Measurements from ENCODE around the gene RHOBTB3.
A peak's percentile ranks its signal among the peaks of the same experiment; 100 is the strongest.

RHOBTB3 gene

DNA sequence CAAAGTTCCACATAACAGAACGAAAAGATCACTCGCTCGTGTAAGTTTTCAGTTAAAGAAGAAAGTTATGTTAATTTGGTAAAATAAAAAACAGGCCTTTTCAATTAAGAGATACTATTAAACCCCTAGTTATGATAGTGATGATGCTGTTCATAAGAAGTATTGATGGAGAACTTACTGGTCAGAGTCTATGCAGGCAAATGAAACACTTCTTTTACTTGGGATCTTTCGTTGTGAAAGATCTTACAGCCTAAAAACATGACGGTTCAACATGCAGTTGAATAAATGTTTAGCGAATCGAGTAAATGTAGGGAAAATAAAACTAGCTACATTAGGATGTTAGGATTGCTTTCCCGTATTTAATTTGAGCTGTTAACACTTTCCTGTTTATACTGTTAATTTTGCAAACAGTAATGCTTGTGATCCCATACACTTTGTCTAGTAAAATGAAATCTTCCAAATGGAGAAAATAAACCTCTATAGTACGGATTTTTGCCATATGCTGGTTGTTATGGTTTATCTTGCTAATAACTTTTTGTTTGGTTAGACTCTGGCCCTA lies 2.0 kb downstream of the RHOBTB3 start:
- no peak for DNase-seq (ENCODE audit: low spot score)

DNA sequence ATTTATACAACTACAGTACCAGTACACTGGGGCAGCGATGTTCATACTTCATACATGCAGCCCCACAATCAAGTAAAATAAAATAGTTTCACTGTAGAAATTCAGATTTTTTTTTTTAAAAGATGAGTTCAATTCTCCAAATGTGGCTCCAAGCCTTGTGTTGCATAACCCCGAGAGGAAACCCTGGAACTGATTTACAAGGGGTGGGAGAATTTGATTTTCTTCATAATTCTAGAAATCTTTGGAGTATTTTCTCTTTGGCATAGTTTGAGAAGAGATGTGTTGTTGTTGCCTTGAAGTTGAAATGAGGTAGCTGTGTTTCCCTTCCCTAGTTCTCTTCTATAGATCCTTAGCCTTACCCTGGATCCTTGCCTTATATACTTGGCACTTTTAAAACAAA lies 3.1 kb downstream of the RHOBTB3 start:
- DNase-seq (ENCODE audit: low spot score), result no peak

DNA sequence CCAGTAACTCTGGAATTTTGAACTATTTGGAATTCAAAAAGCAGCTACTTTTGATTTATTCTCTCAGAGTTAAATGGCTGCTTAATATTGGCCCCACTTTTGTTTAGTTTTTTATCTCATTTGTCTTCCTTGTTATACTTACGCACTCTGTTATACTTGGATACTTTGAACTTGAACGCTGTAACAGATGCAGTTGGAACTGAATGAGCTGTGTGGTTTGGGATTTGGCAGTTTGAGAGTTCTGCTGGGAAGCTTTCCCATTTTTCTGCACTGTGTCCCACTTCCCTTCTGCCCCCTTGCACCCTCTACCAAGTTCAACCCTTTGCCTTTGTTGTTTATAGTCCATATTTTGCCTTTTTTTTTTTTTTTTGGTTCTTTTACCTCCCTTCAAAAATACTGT lies 3.8 kb downstream of the RHOBTB3 start:
- DNase-seq (ENCODE audit: low spot score), result no peak

DNA sequence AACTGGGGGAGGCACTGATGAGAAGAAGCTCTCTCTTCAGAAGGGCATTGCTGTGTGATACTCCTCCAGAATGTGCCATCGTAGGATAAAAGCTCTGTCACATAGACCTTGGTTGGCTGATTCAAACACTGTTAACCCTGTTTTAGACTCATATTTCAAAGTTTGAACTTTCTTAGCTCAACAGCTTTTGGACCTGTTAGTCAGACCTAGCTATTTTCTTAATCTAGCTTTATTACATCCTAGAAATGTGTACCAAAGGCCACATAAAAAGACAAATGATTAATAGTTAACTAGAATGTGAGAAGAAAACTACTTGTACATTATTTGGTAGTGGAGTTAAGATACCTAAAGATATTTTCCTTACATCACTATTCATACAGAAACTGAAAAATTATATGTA lies 4.3 kb downstream of the RHOBTB3 start:
- DNase-seq (ENCODE audit: low spot score), result no peak

DNA sequence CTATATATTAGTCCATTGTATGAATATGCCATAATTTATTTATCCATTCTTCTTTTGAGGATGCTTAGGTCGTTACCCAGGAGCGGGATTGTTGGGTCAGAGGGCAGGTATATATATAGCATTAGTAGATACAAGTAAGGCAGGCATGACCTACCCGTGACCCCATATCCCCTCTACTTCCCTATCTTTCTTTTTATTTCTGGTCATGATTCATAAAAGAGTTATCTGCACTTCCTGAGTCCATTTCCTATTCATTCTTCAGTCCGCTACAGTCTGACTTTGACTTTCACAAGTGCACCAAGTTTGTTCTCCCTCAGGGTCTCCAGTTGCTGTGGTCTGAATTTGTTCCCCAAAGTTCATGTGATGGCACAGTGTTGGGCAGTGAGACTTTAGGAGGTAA lies 6.9 kb downstream of the RHOBTB3 start:
- no peak for DNase-seq (ENCODE audit: low spot score)

DNA sequence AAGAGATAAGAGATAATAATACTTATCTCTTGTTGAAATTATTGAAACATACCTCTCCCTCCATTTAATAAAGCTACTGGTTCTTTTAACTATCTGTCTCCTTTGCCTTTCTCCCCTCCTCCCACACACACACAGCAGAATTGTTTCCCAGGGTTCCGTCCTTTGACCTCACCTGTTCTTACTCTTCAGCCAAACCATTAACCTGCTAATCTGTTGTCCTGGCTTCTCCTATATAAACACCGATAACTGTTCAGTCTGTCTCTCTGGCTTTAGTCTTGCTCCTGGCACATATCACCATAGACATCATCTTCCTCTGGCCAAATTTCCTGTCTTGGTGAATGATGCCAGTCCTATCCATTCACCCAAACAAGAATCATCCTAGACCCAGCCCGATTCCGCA lies 7.7 kb downstream of the RHOBTB3 start:
- no peak for DNase-seq (ENCODE audit: low spot score)

DNA sequence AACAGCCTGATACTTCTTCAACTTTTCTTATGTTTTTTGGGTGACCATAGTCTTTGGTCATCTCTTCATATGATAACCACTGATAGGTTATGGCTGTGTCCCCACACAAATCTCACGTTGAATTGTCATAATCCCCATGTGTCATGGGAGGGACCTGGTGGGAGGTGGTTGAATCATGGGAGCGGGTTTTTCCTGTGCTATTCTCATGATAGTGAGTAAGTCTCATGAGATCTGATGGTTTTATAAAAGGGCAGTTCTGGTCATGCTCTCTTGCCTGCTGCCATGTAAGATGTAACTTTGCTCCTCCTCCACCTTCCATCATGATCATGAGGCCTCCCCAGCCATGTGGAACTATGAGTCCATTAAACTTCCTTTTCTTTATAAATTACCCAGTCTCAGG lies 8.7 kb downstream of the RHOBTB3 start:
- DNase-seq (ENCODE audit: low spot score), result no peak

DNA sequence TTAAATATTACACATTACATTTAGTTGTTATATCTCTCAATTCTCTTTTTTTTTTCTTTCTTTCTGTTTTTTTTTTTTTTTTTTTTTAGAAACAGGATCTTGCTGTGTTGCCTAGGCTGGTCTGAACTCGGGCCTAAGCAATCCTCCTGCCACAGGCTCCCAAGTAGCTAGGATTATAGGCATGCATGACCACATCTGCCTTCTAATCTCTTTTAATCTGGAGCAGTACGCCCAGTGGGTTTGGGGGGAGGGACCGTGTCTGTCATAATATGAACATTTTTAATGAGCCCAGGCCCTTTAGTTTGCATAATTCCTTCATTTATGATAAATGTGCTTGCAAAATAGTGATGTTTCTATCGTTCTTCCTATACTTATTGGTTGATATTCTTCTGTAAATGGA lies 10.3 kb downstream of the RHOBTB3 start:
- no peak for DNase-seq (ENCODE audit: low spot score)

DNA sequence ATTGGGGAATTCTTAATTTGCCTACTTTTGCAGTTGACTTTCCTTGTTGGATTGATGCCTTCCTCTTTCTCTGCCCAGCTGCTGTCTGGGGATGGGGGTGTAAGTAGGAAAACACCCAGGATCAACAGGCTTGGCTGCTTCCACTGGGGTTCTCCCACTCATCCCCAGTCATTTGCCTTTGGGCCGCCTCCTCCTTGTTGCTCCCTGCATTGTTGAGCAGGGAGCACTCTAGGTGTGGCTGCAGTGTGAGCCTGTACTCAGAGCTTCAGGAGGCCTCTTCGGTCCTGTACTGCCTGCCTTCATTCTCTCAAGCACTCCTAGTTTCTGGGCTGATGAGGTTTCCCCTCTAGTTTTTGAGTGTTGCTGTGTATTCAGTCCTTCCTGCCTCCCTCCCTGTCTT lies 12.1 kb downstream of the RHOBTB3 start:
- no peak for DNase-seq (ENCODE audit: low spot score)

DNA sequence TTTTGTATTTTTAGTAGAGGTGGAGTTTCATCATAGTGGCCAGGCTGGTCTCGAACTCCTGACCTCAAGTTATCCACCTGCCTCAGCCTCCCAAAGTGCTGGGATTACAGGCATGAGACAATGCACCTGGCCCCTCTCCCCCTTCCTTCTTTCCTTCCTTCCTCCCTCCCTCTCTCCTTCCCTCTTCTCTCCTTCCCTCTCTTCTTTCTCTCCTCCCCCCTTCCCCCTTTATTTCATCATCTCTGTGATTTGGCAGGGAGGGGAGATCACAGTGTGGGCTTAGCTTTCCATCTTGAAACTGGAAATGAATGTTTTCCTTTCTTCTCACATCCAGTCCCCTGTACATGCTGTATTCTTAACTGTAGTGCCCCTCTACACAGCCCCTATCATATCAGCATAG lies 12.7 kb downstream of the RHOBTB3 start:
- no peak for DNase-seq (ENCODE audit: low spot score)

DNA sequence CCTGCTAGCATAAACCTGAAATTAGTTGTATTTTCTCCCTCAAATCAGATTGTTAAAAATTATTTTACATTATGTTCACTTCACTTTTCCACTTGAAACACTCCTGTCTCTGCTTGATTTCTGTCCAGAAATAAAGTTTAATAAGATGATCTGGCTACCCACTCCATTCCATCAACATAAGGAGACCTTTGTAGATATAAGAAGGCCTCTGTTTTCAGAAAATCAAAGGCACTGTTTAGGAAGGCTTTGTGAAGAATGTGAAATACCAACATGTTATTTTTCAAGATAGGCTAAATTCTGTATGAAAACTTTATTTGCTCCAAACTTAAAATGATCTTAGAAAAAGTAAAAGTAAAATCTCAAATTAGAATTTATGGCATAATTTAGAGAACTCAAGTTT lies 15.1 kb downstream of the RHOBTB3 start:
- DNase-seq (ENCODE audit: low spot score), result no peak

DNA sequence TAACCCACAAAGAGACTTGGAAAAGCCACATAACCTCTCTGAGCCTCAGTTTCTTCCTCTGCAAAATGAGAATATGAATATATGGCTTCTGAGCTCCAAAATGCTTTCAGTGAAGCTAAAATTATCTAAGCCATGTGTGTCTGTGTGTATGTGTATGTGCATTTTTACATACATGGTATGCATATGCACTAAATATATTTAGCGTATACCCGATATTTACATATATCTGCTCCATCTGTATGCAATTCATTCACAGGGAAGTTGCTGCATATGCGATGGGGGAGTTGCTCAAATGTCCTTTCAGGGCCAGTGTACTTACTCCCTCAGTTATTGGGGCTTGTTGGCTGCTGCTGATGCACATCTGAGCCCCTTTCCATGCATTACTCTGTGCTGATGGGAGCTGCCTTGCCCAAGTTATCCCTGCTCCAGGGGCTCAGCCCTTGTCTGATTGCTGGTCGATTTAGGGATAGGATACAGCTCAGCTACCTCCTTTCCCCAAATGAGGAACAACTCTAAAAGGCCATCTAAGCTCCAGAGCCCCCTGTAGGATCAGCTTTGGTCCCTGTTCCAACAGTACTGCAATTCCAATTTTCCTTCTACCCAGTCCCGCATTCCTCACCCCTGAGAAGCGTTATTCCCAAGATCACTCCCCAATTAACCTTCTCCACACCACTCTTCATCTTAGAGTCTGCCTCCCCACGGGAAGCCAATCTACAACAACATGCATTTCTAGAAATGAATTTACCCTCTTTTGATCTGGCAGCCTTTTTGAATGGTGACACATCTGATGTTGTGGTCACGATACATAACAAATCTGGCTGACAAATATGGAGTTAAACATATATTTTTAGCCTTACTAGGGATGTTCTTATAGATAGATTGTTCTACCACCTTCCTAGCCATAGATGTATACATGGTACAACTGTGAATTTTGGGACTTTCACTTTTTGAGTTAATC lies 15.9 kb downstream of the RHOBTB3 start:
- no peak for DNase-seq (ENCODE audit: low spot score)

DNA sequence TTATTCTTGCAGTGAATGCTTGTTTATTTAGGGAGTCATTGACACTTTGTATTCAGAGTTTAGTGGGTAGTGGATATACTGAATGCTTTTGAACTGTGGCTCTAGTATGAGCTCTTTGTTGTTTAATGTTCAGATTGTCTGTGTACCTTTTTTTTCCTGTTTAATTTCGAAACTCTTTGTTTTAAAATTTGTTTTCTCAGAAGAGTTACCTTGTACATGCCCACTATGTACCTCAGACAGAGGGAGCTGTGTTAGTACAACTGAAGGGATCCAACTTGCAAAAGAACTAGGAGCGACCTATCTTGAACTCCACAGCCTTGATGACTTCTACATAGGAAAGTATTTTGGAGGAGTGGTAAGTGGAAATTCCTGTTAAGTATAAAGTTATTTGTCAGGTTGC lies 17.0 kb downstream of the RHOBTB3 start:
- no peak for DNase-seq (ENCODE audit: low spot score)

DNA sequence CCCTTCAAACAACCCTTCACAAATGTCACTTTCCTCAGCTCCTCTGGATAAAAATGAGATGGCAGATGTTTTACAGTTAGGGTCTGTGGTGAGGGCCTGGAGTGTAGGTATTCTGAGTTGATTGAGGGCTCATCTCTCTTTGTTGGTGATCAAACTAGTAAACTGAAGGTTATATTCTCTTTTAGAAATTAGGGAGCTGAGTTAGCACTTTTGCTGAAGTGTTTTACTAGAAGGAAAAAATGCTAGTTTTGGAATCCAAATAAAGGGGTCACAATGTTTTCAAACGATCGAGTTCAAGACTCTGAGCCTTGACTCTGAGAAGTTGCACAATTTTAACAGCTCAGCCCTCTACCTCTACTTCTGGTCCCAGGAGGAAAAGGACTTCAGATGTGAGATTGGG lies 23.4 kb downstream of the RHOBTB3 start:
- no peak for DNase-seq (ENCODE audit: low spot score)

DNA sequence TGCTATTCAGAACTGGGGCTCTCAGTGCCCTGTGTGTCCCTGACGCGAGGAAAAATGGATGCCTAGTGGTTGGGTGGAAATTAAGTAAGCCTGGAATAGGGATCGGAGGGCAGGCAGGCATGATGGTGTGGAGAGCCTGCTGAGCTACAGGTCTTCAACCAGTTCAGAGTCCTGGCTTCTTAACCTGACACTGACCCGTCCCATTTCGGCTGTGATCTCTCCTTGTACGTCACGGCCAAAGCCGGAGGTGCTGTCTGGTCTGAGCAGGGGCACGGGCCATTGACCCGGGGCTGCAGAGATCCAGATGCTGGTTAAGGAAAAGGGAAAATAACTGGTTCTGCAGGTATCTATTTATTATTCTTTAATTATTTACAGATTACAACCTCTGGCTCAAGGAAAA lies 27.9 kb downstream of the RHOBTB3 start:
- no peak for DNase-seq (ENCODE audit: low spot score)

DNA sequence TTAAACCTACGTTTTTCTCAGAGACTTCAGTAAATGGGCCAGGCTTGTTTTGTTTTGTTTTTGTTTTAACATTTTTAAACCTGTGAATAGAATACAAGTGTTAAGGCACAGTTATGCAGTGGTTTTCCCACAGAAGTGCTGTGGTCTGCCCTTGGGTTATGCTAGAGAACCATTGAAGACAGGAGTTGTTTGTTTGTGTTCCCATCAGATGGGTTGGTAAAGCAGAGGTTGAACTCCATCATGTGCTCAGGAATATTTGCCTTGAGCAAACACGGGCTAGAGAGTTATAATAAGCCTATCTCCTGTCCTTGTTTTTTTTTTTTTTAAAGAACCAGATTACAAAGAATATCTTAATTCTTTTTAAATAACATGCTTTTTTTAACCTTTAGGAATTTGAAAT lies 28.5 kb downstream of the RHOBTB3 start:
- no peak for DNase-seq (ENCODE audit: low spot score)

DNA sequence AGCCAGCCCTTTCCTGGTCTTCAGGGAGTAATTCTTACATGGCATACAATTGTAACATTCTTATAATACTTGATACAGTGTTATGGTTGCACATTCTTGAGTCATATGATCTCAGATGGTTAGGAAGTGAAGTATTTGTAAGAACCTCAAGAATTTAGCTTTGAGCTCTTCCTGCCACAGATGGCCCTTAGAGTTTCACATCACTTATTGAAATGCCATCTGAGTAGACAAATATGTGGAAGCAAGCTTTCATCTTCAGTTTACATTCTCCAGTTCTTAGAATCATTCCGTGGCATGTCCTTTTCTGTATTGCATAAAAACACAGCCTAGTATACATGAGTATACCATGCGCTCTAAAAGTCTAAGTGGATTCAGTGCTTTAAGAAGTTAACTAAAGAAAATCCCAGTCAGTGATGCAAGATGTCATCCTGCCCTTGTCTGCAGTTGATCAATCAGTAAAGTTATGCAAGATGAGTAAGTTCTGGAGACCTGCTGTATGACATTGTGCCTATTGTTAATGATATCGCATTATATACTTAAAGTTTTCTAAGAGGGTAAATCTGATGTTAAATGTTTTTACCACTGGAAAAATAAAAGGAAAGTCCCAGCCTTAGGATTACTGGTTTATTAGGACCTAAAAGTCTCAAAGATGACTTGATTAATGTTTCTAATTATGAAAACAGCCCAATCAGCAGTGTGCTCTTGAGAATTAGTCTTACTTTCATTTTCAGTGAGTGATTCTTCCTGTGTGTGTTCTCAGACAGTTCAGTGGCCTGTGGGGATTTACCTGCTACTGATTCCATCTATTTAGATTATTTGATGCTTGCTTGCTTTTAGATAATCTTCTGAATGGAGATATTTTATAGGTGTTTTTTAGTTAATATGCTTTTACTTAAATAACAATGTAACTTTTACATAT lies 29.4 kb downstream of the RHOBTB3 start:
- DNase-seq (ENCODE audit: low spot score), result peak; percentile 32

DNA sequence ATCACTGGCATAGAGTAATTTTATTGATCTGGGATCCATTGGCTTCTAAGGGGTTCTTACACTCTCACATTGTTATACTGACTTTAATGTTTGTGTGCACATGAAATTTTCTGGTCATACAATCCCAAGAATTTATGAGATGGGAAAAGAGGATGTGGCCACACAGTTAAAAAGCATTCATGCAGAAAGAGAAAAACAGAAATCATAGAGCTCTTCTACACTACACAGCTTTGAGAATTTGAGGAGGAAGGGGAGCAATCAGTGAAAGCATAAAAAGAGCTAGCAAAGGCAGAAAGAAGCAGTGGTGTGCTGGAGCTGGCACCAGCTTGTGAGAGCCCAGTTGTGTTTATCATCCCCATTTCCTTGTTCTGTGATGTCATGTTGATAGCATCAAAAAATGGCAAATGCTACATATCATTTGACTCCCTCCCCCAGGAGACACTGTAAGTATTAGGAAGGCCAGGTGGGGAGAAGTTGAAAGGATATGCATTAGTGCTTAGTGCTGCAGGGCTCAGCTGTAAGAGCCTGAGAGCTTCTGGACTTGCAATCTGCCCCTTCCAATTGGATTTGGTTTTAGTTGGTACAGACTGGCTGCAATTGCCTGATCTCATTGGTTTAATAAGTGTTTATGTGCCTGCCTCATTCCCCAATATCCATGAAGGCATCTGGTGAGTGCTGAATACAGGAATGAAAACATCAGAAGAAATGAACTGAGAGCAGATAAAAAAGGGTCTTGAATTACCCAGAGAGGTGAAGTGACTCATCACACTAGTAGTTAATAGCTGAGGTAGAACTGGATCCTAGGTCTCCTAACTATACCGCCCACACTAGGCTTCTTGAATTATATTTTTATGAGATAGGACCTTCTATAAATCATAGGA lies 30.9 kb downstream of the RHOBTB3 start:
- DNase-seq (ENCODE audit: low spot score), result no peak

DNA sequence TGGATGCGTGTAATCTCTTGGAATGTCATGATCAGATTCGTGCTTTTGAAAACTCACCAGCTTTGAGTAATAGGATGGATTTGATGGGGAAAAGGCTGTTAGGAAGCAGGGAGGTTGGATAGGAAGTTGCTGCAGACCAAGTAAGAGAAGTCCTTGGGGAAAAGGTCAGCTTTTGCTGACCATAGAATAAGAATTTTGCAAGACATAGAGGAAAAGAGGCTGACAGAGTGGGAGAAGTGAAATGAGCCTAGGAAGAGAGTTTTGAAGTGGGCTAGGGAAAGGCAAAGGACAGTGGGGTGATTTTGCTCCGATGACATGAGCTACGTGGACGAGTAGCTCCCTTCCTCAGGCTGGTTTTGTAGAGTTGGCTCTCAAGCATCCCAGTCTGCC lies 31.5 kb downstream of the RHOBTB3 start:
- DNase-seq (ENCODE audit: low spot score), result no peak

DNA sequence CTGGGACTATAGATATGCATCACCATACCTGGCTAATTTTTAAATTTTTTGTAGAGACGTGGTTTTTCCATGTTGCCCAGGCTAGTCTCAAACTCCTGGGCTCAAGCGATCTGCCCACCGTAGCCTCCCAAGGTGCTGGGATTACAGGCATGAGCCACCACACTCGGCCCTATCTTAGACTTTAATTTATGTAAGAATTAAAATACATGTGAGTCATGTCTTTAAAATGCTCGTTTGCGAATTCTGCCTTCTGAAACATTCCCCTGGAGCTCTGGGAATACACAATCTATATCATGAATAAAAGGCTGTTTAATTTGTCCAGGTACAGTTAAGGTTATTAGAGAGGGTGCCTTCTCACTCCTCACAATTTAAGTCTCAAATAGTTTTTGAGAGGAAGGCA lies 32.8 kb downstream of the RHOBTB3 start:
- no peak for DNase-seq (ENCODE audit: low spot score)

DNA sequence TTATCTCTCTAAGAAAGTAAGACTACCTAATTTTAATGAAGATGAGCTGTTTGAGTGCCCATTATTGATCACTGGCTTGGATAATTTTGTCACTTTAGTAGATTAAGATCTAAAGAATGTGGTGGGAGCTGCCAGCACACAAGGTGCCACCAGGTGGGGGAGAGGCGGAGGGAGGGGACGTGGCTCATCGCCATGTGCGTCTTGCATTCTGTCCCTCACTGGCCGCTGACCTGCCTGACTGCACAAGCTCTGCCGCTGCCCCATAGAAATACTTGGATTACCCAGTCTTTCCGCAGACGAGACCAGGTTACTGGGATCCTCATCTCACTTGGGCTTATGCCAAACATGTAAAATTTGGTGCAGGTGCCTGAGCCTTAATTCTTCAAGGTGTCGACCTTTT lies 37.6 kb downstream of the RHOBTB3 start:
- DNase-seq (ENCODE audit: low spot score), result no peak
